OCI-LY7 (cell line): ENCODE measurements around the gene SPESP1. TPM values are rescaled to one million over a fixed set of nuclear protein-coding genes. Genes with fewer than 3 reads are reported as not detected.

ENCODE experiments used
- BruUV-seq: library from RNA; stranded (reverse); fragments of 400-500 nt; replicated peaks from 2 replicates; lab custom pipeline; 2021; lab: Mats Ljungman, UMichigan
- CTCF ChIA-PET: fragments of 300-600 bp; sonication (Branson Sonifier 250); formaldehyde crosslinking; loops from one replicate; lab custom pipeline; 2022; ENCODE audit warnings: antibody characterized with exemption; ENCODE audit not compliant: unreplicated experiment; lab: Charles Lee
- POLR2A ChIA-PET: fragments of 300-600 bp; sonication (Branson Sonifier 250); formaldehyde crosslinking; loops from one replicate; lab custom pipeline; 2022; ENCODE audit warnings: antibody characterized with exemption; lab: Charles Lee
- DNase-seq: peaks from one replicate; pipeline ENCODE4 v3.0.0-alpha.2; 2015; ENCODE audit warnings: low spot score
- H2AFZ ChIP-seq: fragments of 200-600 bp; sonication (generic), shearing (Covaris generic); 2 replicates; pipeline ENCODE4 v1.6.1; 2014; ENCODE audit warnings: mild to moderate bottlenecking, antibody characterized with exemption, low read length, moderate library complexity
- H3K27ac ChIP-seq: fragments of 200-600 bp; sonication (generic); 2 replicates; pipeline ENCODE4 v1.5.1; 2014; ENCODE audit warnings: mixed run types, low read depth, mild to moderate bottlenecking, moderate library complexity, low read length, inconsistent platforms; ENCODE audit not compliant: poor library complexity, severe bottlenecking
- H3K36me3 ChIP-seq: fragments of 200-600 bp; sonication (generic); 2 replicates; pipeline ENCODE4 v1.6.1; 2014; ENCODE audit warnings: mild to moderate bottlenecking, antibody characterized with exemption, low read length, moderate library complexity, mixed read lengths; ENCODE audit not compliant: insufficient read depth
- H3K4me1 ChIP-seq: fragments of 200-600 bp; sonication (generic); 2 replicates; pipeline ENCODE4 v1.5.1; 2014; ENCODE audit warnings: mild to moderate bottlenecking, low read length; ENCODE audit not compliant: insufficient read depth, poor library complexity, severe bottlenecking
- H3K4me2 ChIP-seq: fragments of 200-600 bp; sonication (generic); 2 replicates; pipeline ENCODE4 v1.6.1; 2014; ENCODE audit warnings: mild to moderate bottlenecking, low read length
- H3K4me3 ChIP-seq: fragments of 200-600 bp; sonication (generic); 2 replicates; pipeline ENCODE4 v1.5.1; 2014; ENCODE audit warnings: mild to moderate bottlenecking, low read depth, low read length; ENCODE audit not compliant: poor library complexity, severe bottlenecking
- H3K79me2 ChIP-seq: fragments of 200-600 bp; sonication (generic); 2 replicates; pipeline ENCODE4 v1.6.1; 2016; ENCODE audit warnings: low read depth, mild to moderate bottlenecking, low read length, moderate library complexity, mixed read lengths; ENCODE audit not compliant: insufficient read depth
- H3K9me2 ChIP-seq: fragments of 200-600 bp; sonication (generic); 2 replicates; pipeline ENCODE4 v1.6.1; 2016; ENCODE audit warnings: mild to moderate bottlenecking, low read length, mixed read lengths; ENCODE audit not compliant: insufficient read depth
- H3K9me3 ChIP-seq: fragments of 200-600 bp; sonication (generic); 2 replicates; pipeline ENCODE4 v1.6.1; 2014; ENCODE audit warnings: mild to moderate bottlenecking, mixed run types, low read length, mixed read lengths
- H4K20me1 ChIP-seq: fragments of 200-600 bp; sonication (generic); 2 replicates; pipeline ENCODE4 v1.6.1; 2014; ENCODE audit warnings: mild to moderate bottlenecking, antibody characterized with exemption, low read length, moderate library complexity, mixed read lengths; ENCODE audit not compliant: insufficient read depth
- CTCF ChIP-seq: fragments of 200-600 bp; sonication (generic); conservative IDR thresholded peaks from 2 replicates; pipeline ENCODE4 v1.5.1; 2014; ENCODE audit warnings: mild to moderate bottlenecking, antibody characterized with exemption, low read length, moderate library complexity, mixed read lengths
- EZH2phosphoT487 ChIP-seq: fragments of 200-600 bp; sonication (generic); IDR thresholded peaks from 2 replicates; pipeline ENCODE4 v1.6.1; 2018; ENCODE audit warnings: low read depth, borderline replicate concordance, mild to moderate bottlenecking, mixed run types, antibody characterized with exemption, low read length, moderate library complexity, mixed read lengths
- intact Hi-C: fragments of 100-400 bp; cut with micrococcal nuclease; formaldehyde crosslinking; loops from one replicate; pipeline ENCODE4 v1.10.0; 2022; ENCODE audit not compliant: unreplicated experiment
- total RNA-seq, 2 experiments: library from RNA; depleted of rRNA in 1 of 2; stranded (reverse); fragments of >200 nt in 1 of 2; shearing (Covaris generic) in 1 of 2; gene quantifications; 2 replicates each; pipeline ENCODE4 v1.2.3, GENCODE V29; 2014 to 2022

Gene SPESP1
- total RNA-seq, 2 experiments from 2014 or later = not detected

GRCh38 chr15:68981941-68982340 is 51.6 kb downstream of the SPESP1 start:
- no peaks in the 10 kb centered on the region for H3K36me3 ChIP-seq
- ChIA-PET CTCF (no interaction called here), POLR2A (no interaction called here)
- H4K20me1 ChIP-seq = no peaks in the 10 kb centered on the region
- H2AFZ ChIP-seq = no peak overlapping the region
- no peak overlapping the region for H3K4me2 ChIP-seq
- H3K9me2 ChIP-seq = no peaks in the 10 kb centered on the region
- no peak for DNase-seq
- no peak for TF ChIP-seq EZH2phosphoT487
- no peak for TF ChIP-seq CTCF
- no peaks in the 10 kb centered on the region for H3K9me3 ChIP-seq
- no peaks in the 10 kb centered on the region for H3K79me2 ChIP-seq
- no TSS peak for BruUV-seq
- intact Hi-C loops = no loop called here
- H3K4me1 ChIP-seq = no peaks in the 10 kb centered on the region
- no peak overlapping the region for H3K4me3 ChIP-seq
- no peak overlapping the region for H3K27ac ChIP-seq

GRCh38 chr15:68982976-68983563 is 52.7 kb downstream of the SPESP1 start:
- H3K27ac ChIP-seq = no peak overlapping the region
- H3K9me2 ChIP-seq = no peaks in the 10 kb centered on the region
- intact Hi-C loops = no loop called here
- DNase-seq = no peak
- no peaks in the 10 kb centered on the region for H3K4me1 ChIP-seq
- TF ChIP-seq EZH2phosphoT487 (no peak), CTCF (no peak)
- H3K4me3 ChIP-seq = no peak overlapping the region
- H3K36me3 ChIP-seq = no peaks in the 10 kb centered on the region
- H4K20me1 ChIP-seq = no peaks in the 10 kb centered on the region
- POLR2A ChIA-PET = no interaction called here
- CTCF ChIA-PET = no interaction called here
- H3K4me2 ChIP-seq = no peak overlapping the region
- no TSS peak for BruUV-seq
- no peak overlapping the region for H2AFZ ChIP-seq
- no peaks in the 10 kb centered on the region for H3K9me3 ChIP-seq
- H3K79me2 ChIP-seq = no peaks in the 10 kb centered on the region

GRCh38 chr15:68983961-68984481 is 53.7 kb downstream of the SPESP1 start:
- POLR2A ChIA-PET = interaction anchor here (0.6 kb wide), 1 partner anchor 554 kb away, joined by 3 read pairs; no protein-coding TSS in a partner anchor
- Histone ChIP-seq H3K79me2 (no peaks in the 10 kb centered on the region), H3K4me2 (no peak overlapping the region), H4K20me1 (no peaks in the 10 kb centered on the region), H3K4me3 (no peak overlapping the region), H3K4me1 (no peaks in the 10 kb centered on the region), H3K36me3 (no peaks in the 10 kb centered on the region), H3K27ac (no peak overlapping the region), H3K9me3 (no peaks in the 10 kb centered on the region), H2AFZ (no peak overlapping the region), H3K9me2 (no peaks in the 10 kb centered on the region)
- intact Hi-C loops = no loop called here
- no peak for DNase-seq
- CTCF ChIA-PET = no interaction called here
- no TSS peak for BruUV-seq
- TF ChIP-seq EZH2phosphoT487 (no peak), CTCF (no peak)
